Neutrophil (primary cell): ENCODE data around the gene FBRSL1.

Experiments used
- H3K27ac ChIP-seq: fragments of 200-600 bp; sonication (generic); 2 replicates; pipeline ENCODE4 v1.5.1; 2016; ENCODE audit warnings: mild to moderate bottlenecking, moderate library complexity
- H3K27me3 ChIP-seq: fragments of 200-600 bp; sonication (generic); 2 replicates; pipeline ENCODE4 v1.6.0; 2016; ENCODE audit warnings: mild to moderate bottlenecking
- H3K36me3 ChIP-seq: fragments of 200-600 bp; sonication (generic); 2 replicates; pipeline ENCODE4 v1.5.1; 2017
- H3K4me1 ChIP-seq, 2 experiments: fragments of 200-600 bp in 1 of 2; sonication (generic) in 1 of 2; 1 replicate in 1 of 2; 2 replicates in 1 of 2; pipeline versions ENCODE4 v1.5.1 to v1.6.1; 2013 to 2016; ENCODE audit warnings: low read depth in 1 of 2, low read length in 1 of 2, mild to moderate bottlenecking in 1 of 2, moderate library complexity in 1 of 2; ENCODE audit not compliant: control insufficient read depth in 1 of 2, insufficient read depth in 1 of 2
- H3K4me3 ChIP-seq, 2 experiments: fragments of 200-600 bp in 1 of 2; sonication (generic) in 1 of 2; 1 replicate in 1 of 2; 2 replicates in 1 of 2; pipeline ENCODE4 v1.5.1; 2013 to 2016; ENCODE audit warnings: low read depth in 1 of 2, low read length in 1 of 2, mild to moderate bottlenecking in 1 of 2, moderate library complexity in 1 of 2
- H3K9me3 ChIP-seq: fragments of 200-600 bp; sonication (generic); 2 replicates; pipeline ENCODE4 v1.5.1; 2016
- CTCF ChIP-seq: fragments of 200-600 bp; sonication (generic); IDR thresholded peaks from 2 replicates; pipeline ENCODE4 v1.5.1; 2016; ENCODE audit warnings: antibody characterized with exemption

FBRSL1 gene

DNA sequence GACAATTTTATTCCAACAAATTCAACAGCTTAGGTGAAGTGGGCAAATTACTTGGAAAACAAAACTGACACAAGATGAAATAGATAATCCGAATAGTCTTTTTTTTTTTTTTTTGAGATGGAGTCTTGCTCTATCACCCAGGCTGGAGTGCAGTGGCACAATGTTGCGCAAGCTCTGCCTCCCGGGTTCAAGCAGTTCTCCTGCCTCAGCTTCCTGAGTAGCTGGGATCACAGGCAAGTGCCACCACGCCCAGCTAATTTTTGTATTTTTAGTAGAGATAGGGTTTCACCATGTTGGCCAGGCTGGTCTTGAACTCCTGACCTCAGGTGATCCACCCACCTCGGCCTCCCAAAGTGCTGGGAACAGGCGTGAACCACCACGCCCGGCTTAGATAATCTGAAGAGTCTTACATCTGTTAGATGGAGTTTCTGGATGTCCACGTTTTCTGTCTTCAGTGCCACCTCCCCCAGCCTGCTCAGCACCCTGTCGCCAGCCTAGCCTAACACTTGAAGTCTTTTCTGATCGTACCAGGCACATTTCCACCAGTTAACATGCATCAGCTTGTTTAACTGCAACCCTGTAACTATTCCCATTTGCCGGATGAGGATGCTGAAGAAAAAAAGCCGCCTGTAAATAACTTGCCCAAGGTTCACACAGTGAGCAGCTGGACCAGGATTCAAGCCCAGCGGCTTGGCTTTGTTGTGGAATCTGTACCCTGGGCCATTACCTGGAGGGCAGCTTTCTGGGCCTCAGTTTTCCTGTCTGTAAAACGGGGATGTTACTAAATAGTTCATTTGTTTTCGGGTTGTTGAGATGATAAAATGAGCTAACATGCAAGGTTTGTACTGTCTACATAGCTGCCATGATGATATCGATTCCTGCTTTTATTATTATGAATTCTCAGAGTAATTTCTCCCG, 26.4 kb downstream of the FBRSL1 start:
- H3K4me3 ChIP-seq: no peak overlapping the region
- TF ChIP-seq CTCF: no peak
- H3K36me3 ChIP-seq: peaks cover 27% of the 10 kb centered on the region
- no peak overlapping the region for H3K27ac ChIP-seq
- no peaks in the 10 kb centered on the region for H3K9me3 ChIP-seq
- no peaks in the 10 kb centered on the region for H3K27me3 ChIP-seq
- no peaks in the 10 kb centered on the region for H3K4me1 ChIP-seq

GRCh38 chr12:132517013-132517739, 27.2 kb downstream of the FBRSL1 start:
- no peaks in the 10 kb centered on the region for H3K9me3 ChIP-seq
- no peaks in the 10 kb centered on the region for H3K4me1 ChIP-seq
- H3K4me3 ChIP-seq: no peak overlapping the region
- no peak for TF ChIP-seq CTCF
- H3K27ac ChIP-seq: no peak overlapping the region
- H3K36me3 ChIP-seq: peaks cover 20% of the 10 kb centered on the region
- no peaks in the 10 kb centered on the region for H3K27me3 ChIP-seq

DNA sequence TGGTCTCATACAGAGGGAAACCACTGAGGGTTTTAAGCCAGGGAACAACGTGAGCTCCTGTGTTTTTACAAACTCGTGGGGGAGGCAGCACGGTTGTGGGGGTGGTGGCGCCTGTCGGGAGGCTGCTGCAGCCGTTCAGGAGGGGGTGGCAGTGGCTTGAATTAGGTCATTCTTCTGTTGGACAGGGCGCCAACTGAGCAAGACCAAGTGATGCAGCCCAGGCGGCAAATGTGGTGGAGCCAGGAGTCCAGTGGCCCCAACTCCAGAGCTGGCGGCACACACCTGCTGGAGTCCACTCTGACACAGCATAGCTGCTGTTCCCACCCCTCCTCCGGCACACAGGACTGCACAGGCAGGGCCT, 27.8 kb downstream of the FBRSL1 start:
- no peaks in the 10 kb centered on the region for H3K4me1 ChIP-seq
- H3K4me3 ChIP-seq: no peak overlapping the region
- H3K27me3 ChIP-seq: no peaks in the 10 kb centered on the region
- H3K27ac ChIP-seq: no peak overlapping the region
- peaks cover 19% of the 10 kb centered on the region for H3K36me3 ChIP-seq
- no peak for TF ChIP-seq CTCF
- no peaks in the 10 kb centered on the region for H3K9me3 ChIP-seq

DNA sequence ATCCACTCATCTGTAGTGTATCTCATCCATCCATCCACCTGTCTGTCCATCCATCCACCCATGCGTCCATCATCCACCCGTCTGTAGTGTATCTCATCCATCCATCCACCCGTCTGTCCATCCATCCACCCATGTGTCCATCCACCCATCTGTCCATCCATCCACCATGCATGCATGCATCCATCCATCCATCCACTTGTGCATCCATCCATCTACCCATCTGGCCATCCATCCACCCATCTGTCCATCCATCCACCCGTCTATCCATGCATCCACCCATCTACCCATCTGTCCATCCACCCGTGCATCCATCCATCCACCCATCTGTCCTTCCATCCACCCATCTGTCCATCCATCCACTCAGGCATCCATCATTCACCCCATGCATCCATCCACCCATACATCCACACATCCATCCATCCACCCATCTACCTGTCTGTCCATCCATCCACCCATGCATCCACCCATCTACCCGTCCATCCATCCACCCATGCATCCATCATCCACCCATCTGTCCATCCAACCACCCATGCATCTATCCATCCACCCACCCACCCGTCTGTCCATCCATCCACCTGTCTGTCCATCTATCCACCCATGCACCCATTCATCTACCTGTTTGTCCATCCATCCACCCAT, 28.5 kb downstream of the FBRSL1 start:
- H3K4me3 ChIP-seq: no peak overlapping the region
- no peaks in the 10 kb centered on the region for H3K9me3 ChIP-seq
- no peak overlapping the region for H3K27ac ChIP-seq
- H3K27me3 ChIP-seq: no peaks in the 10 kb centered on the region
- TF ChIP-seq CTCF: no peak
- H3K36me3 ChIP-seq: peaks cover 19% of the 10 kb centered on the region
- H3K4me1 ChIP-seq: no peaks in the 10 kb centered on the region

- Histone ChIP-seq H3K4me3 (no peak overlapping the region), H3K27ac (no peak overlapping the region), H3K27me3 (no peaks in the 10 kb centered on the region), H3K9me3 (no peaks in the 10 kb centered on the region), H3K4me1 (no peaks in the 10 kb centered on the region), H3K36me3 (peaks cover 15% of the 10 kb centered on the region)
- TF ChIP-seq CTCF: no peak
Measured at GRCh38 chr12:132520421-132521199, 30.7 kb downstream of the FBRSL1 start.
